Adipocyte (in vitro differentiated cells): ENCODE results near the gene MRGPRG.

ENCODE experiments used
- DNase-seq: peaks from one replicate; pipeline ENCODE4 v3.0.0-alpha.2; 2015; ENCODE audit warnings: low read depth
- H3K27me3 ChIP-seq: replicated peaks from 2 replicates; pipeline ENCODE4 v1.7.0; 2013; ENCODE audit warnings: mild to moderate bottlenecking, low read length, moderate library complexity; ENCODE audit not compliant: control insufficient read depth, insufficient read depth
- H3K36me3 ChIP-seq: 2 replicates; pipeline ENCODE4 v1.7.0; 2013; ENCODE audit warnings: low read length, mild to moderate bottlenecking, moderate library complexity; ENCODE audit not compliant: control insufficient read depth, insufficient read depth, severe bottlenecking
- H3K4me1 ChIP-seq: 2 replicates; pipeline ENCODE4 v1.7.0; 2013; ENCODE audit warnings: mild to moderate bottlenecking, low read length, moderate library complexity; ENCODE audit not compliant: control insufficient read depth, insufficient read depth
- H3K4me3 ChIP-seq: 2 replicates; pipeline ENCODE4 v1.7.0; 2013; ENCODE audit warnings: mild to moderate bottlenecking, low read length, moderate library complexity
- H3K9ac ChIP-seq: 2 replicates; pipeline ENCODE4 v1.7.0; 2013; ENCODE audit warnings: mild to moderate bottlenecking, low read length, moderate library complexity
- H3K9me3 ChIP-seq: 2 replicates; pipeline ENCODE4 v1.7.0; 2013; ENCODE audit warnings: mild to moderate bottlenecking, low read length, moderate library complexity; ENCODE audit not compliant: control insufficient read depth

MRGPRG gene

DNA sequence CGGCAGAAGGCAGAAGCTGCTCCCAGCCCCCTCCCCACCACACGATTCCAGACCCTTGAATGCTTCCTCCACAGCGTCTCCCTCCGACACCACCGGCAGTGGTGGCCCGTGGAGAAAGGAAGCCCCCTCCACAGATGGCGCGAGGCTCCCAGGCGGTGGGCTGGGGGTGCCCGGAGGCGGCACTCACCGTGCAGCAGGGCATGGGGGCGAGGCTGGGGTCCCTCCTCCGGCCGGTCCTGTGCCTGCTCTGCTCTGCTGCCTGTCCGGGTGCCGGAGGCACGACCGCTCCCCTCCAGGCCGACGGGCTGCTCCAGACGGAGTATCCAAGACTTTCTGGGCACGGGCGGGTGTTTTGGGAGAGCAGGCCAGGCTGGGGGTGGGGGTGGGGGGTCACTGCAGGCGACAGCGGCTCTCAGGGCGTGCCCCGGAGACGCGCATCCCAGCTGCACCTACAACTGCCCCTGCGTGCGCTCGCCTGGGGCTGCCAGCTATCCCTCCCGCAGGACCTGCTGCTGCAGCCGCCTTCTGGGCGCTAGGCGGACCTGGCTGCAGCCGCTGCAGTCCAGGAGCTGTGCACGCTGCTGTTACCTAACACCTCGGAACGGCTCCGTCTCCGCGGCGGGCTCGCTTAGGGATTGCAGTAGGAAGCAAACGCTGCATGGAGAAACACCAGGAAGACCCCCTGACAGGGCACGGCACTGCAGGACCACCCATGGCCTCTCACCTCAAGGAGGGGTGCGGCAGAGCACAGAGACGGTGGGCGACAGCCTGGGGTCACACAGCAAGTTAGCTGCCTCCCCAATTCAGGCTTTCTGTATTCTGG, 15.2 kb downstream of the MRGPRG start:
- Histone ChIP-seq H3K4me1 (no peaks in the 10 kb centered on the region), H3K27me3 (peaks cover 39% of the 10 kb centered on the region), H3K9me3 (no peaks in the 10 kb centered on the region), H3K36me3 (no peaks in the 10 kb centered on the region), H3K4me3 (no peak overlapping the region), H3K9ac (no peak overlapping the region)
- peak; percentile 3 for DNase-seq

- Histone ChIP-seq H3K27me3 (peaks cover 45% of the 10 kb centered on the region), H3K9me3 (no peaks in the 10 kb centered on the region), H3K4me3 (no peak overlapping the region), H3K4me1 (no peaks in the 10 kb centered on the region), H3K36me3 (no peaks in the 10 kb centered on the region), H3K9ac (no peak overlapping the region)
- no peak for DNase-seq
These were observed 15.9 kb downstream of the MRGPRG start for GRCh38 chr11:3202759-3203158.

DNA sequence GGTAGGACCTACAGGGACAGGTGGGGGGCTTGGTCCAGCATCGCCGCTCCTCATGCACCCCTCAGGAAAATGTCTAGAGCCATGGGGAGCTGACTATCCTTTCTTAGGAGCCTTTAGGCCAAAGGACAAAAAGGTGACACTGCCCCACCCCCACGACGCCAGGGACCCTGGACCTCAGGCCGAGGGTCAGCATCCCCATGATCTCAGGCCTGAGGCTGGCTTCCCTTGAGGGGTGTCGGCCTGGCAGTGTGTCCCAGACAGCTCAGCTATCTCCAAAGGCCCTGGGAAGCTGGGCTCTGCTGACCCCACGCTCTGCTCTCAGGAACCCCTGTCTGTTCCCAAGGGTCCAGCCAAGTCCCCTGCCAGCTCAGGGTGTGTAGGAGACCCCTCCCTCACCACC, 16.3 kb downstream of the MRGPRG start:
- no peaks in the 10 kb centered on the region for H3K36me3 ChIP-seq
- H3K4me1 ChIP-seq, result no peaks in the 10 kb centered on the region
- no peak overlapping the region for H3K9ac ChIP-seq
- H3K9me3 ChIP-seq, result no peaks in the 10 kb centered on the region
- peaks cover 47% of the 10 kb centered on the region for H3K27me3 ChIP-seq
- no peak for DNase-seq
- H3K4me3 ChIP-seq, result no peak overlapping the region

DNA sequence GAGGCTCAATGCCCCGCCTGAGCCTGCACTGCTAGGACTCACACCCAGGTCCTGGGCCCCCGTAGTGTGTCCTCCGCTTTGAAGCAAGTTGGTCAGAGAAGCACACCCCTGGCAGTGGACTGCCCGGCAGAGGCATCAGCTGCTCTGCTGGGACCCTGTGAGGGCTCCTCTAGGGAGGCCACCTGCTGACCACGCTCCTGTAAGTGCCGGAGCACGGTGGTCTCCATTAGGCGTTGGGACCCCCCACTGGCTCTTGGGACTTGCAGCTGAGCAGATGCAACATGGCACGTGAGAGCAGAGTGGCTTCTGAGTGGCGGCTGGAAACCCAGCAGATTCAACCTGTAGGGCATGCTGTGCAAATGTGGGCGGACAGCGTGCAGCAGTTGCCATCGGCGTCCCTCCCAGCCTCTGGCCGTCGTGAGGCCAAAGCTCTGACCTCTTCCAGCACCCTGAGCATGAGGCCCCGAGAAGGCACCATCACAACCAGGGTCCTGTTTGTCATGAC, 16.9 kb downstream of the MRGPRG start:
- no peak overlapping the region for H3K9ac ChIP-seq
- H3K4me3 ChIP-seq, result no peak overlapping the region
- peaks cover 53% of the 10 kb centered on the region for H3K27me3 ChIP-seq
- H3K36me3 ChIP-seq, result no peaks in the 10 kb centered on the region
- H3K4me1 ChIP-seq, result no peaks in the 10 kb centered on the region
- no peaks in the 10 kb centered on the region for H3K9me3 ChIP-seq
- no peak for DNase-seq

GRCh38 chr11:3201112-3201581, 17.5 kb downstream of the MRGPRG start:
- H3K36me3 ChIP-seq, result no peaks in the 10 kb centered on the region
- H3K9ac ChIP-seq, result no peak overlapping the region
- no peaks in the 10 kb centered on the region for H3K4me1 ChIP-seq
- no peak for DNase-seq
- no peaks in the 10 kb centered on the region for H3K9me3 ChIP-seq
- H3K4me3 ChIP-seq, result no peak overlapping the region
- H3K27me3 ChIP-seq, result peaks cover 56% of the 10 kb centered on the region

GRCh38 chr11:3200388-3201111, 18.1 kb downstream of the MRGPRG start:
- Histone ChIP-seq H3K27me3 (peaks cover 61% of the 10 kb centered on the region), H3K36me3 (no peaks in the 10 kb centered on the region), H3K4me3 (no peak overlapping the region), H3K9ac (no peak overlapping the region), H3K9me3 (no peaks in the 10 kb centered on the region), H3K4me1 (no peaks in the 10 kb centered on the region)
- no peak for DNase-seq

- Histone ChIP-seq H3K4me1 (no peaks in the 10 kb centered on the region), H3K4me3 (no peak overlapping the region), H3K36me3 (no peaks in the 10 kb centered on the region), H3K27me3 (peaks cover 62% of the 10 kb centered on the region), H3K9me3 (no peaks in the 10 kb centered on the region), H3K9ac (no peak overlapping the region)
- no peak for DNase-seq
These were observed 18.9 kb downstream of the MRGPRG start for GRCh38 chr11:3199537-3200295.

DNA sequence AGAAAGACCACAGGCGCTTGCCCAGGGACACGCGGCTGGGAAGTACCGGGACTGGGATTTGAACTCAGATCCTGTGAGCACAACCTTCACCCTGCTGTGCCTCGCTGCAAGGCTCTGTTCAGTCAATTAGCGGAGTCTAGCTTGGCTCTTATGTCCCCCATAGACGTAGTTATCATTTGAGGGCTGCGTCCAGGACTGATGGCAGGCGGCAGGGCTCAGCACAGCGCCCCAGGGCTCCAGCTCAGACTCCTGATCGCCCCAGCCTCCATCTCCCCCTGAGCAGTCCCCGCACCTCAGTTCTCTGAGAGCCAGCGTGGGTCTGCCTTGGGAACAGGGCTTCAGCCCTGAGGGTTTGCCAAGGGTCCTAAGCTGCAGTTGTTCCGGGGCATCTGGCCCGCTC, 19.8 kb downstream of the MRGPRG start:
- Histone ChIP-seq H3K27me3 (peaks cover 56% of the 10 kb centered on the region), H3K4me3 (no peak overlapping the region), H3K36me3 (no peaks in the 10 kb centered on the region), H3K4me1 (no peaks in the 10 kb centered on the region), H3K9me3 (no peaks in the 10 kb centered on the region), H3K9ac (no peak overlapping the region)
- DNase-seq, result no peak

DNA sequence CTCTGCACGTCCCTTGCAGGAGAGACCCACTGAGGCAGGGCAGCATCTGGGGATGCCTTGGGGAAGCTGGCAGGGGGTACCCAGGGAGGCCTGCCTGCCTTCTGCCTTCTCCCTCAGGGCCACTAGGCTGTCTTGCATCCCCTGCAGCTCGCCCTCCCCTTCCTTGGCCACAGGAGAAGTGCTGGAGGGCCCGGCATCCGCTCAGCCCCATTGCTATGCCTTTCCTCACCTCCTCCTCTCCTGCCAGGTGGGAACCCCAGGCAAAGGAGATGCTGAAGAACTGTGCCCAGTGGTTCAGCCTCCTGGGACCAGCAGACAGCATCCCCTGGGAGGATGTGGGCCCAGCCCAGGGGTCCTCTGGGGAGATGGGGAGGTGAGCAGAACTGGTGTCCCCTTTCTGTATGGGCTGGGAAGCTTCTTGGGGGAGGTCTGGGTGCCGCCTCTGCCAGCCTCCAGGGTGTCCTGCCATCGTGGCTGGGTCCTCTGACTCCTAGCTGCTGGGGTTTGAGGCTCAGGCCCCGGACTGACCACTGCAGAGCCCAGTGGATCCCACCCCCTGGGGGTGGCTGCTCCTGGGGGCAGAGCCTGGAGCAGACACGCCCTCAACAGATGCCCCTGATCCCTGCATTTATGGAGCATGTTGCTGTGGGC, 20.6 kb downstream of the MRGPRG start:
- Histone ChIP-seq H3K9me3 (no peaks in the 10 kb centered on the region), H3K4me1 (no peaks in the 10 kb centered on the region), H3K9ac (no peak overlapping the region), H3K27me3 (peaks cover 60% of the 10 kb centered on the region), H3K36me3 (no peaks in the 10 kb centered on the region), H3K4me3 (no peak overlapping the region)
- DNase-seq, result no peak

DNA sequence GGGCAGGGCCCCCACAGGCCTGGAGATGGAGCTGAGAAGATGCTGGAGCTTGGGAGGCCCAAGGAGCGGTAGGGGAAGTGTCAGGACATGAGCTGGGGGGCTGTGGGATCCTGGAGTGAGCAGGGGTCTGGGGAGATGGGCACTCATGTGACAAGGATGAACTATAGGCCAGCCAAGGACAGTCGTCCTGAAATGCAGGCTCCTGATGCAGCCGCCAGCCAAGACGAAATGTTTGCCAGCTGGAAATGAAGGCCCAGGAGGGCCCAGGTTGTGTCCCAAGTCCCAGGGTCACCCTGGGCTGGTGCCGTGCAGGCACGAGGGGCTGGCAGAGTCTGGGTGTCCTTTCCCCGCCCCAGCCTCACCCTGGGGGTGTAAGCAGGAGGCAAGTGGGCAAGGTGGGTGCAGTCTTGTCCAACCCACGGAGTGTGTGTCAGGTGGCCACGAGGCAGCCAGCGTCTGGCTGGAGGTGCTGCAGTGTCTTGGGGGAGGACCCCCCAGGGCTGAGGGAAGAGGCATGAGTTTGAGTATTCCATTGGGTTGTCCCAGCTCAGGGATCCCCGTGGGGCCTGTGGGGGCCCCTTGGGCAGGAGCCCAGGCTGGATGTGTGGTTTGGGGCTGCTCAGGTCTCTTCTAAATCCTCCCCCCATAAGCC, 21.4 kb downstream of the MRGPRG start:
- H3K4me3 ChIP-seq, result no peak overlapping the region
- H3K9ac ChIP-seq, result no peak overlapping the region
- no peaks in the 10 kb centered on the region for H3K9me3 ChIP-seq
- no peak for DNase-seq
- H3K4me1 ChIP-seq, result no peaks in the 10 kb centered on the region
- H3K36me3 ChIP-seq, result no peaks in the 10 kb centered on the region
- peaks cover 58% of the 10 kb centered on the region for H3K27me3 ChIP-seq
